Esophagus (tissue), 2 donors: ENCODE data around the gene TMED1. TPM values are rescaled to one million over a fixed set of nuclear protein-coding genes. Genes with fewer than 3 reads are reported as not detected.
"Not testable (repeated sequence)": the region's sequence is repeated elsewhere in the genome, so short reads cannot be mapped to it uniquely, and the experiment has no call there.

Experiments
- H3K27ac ChIP-seq, 2 donors: one replicate each; pipeline ENCODE4 v1.5.1; 2013; ENCODE audit warnings: low read depth in 2 of 2, mild to moderate bottlenecking in 2 of 2, inconsistent platforms in 1 of 2, low read length in 1 of 2, moderate library complexity in 1 of 2
- H3K27me3 ChIP-seq, 2 donors: one replicate each; pipeline ENCODE4 v1.6.1; 2013; ENCODE audit warnings: low read length in 2 of 2, control low read depth in 1 of 2, mild to moderate bottlenecking in 1 of 2; ENCODE audit not compliant: insufficient read depth in 2 of 2, control insufficient read depth in 1 of 2
- H3K36me3 ChIP-seq, 2 donors: one replicate each; pipeline ENCODE4 v1.6.1; 2013; ENCODE audit warnings: low read length in 1 of 2; ENCODE audit not compliant: control insufficient read depth in 2 of 2, insufficient read depth in 2 of 2
- H3K4me1 ChIP-seq, 2 donors: one replicate each; pipeline ENCODE4 v1.6.1; 2013; ENCODE audit warnings: low read length in 1 of 2; ENCODE audit not compliant: control insufficient read depth in 2 of 2, insufficient read depth in 2 of 2
- H3K4me3 ChIP-seq, 2 donors: one replicate each; pipeline ENCODE4 v1.5.1; 2013; ENCODE audit warnings: low read length in 2 of 2, mild to moderate bottlenecking in 2 of 2, low read depth in 1 of 2, moderate library complexity in 1 of 2
- H3K9me3 ChIP-seq, 2 donors: one replicate each; pipeline ENCODE4 v1.6.1; 2013; ENCODE audit warnings: mild to moderate bottlenecking in 2 of 2, low read depth in 1 of 2, low read length in 1 of 2, moderate library complexity in 1 of 2; ENCODE audit not compliant: control insufficient read depth in 2 of 2, insufficient read depth in 1 of 2
- WGBS, 2 donors: extraction: QIAGEN DNeasy Blood & Tissue Kit; methylation state at CpG; one replicate each; pipeline ENCODE4 v1.1.7; 2013; 5-methylcytosine and 5-hydroxymethylcytosine counted together
- polyA plus RNA-seq, 2 donors: library from polyadenylated mRNA; stranded (reverse); fragments of 200-250 nt; gene quantifications; one replicate each; pipeline ENCODE4 v1.2.3, GENCODE V29; 2013
- donor health status: healthy with polysubstance abuse.
- donor health status: Bipolar disorder and iron deficiency.

TMED1 gene
- polyA plus RNA-seq, 2 donors, result 9.9 to 20.4 TPM

DNA sequence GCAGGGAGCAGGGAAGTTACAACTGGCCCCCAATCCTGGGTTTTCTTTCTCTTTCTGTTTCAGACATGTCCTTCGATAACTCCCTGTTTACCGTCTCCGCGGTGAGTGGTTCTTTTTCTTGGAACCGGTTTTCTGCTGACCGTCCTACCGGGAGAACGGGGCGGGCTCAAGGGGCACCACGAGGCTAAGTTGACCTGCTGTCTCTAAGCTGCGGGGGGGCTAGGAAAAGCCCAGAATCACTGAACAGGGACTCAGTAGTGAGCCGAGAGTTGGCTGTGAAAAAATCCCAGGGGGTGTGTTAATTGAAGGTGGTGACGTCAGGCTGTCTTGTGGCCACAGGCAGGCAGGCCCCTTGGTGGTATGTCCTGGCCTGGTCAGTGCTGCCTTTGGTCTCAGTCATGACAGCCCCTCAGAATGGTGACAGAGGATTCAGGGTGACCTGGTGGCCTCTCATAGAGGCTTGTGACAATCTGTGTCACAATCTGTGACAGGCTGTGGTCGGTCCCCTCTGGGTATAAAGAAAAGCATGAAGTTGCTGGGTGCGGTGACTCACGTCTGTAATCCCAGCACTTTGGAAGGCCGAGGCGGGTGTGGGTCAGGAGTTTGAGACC is 27.2 kb upstream of the TMED1 start:
- no peaks in the 10 kb centered on the region for H3K36me3 ChIP-seq
- H3K27ac ChIP-seq, result peak overlapping the region; percentile 32 to 68
- no peak overlapping the region for H3K4me3 ChIP-seq

DNA sequence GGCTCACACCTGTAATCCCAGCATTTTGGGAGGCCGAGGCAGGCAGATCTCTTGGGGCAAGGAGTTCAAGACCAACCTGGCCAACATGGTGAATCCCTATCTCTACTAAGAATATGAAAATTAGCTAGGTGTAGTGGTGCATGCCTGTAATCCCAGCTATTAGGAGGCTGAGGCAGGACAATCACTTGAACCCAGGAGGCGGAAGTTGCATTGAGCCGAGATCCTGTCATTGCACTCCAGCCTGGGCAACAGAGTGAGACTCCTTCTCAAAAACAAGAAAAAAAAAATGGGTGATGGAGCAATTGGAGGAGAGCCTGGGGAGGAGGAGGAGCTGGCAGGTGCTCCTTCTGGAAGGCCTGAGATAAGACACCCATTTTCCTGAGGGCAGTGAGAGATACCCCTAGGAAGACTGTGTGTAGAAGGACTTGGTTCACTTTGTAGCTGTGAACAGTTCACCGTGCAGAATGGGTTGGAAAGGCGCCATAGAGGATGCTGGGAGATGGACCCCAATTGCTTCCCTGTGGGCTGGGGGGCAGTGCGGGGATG is 26.6 kb upstream of the TMED1 start:
- Histone ChIP-seq H3K4me1 (no peaks in the 10 kb centered on the region), H3K27ac (peak overlapping the region in 1 of 2 donors; percentile 68), H3K36me3 (no peaks in the 10 kb centered on the region), H3K27me3 (no peaks in the 10 kb centered on the region), H3K9me3 (no peaks in the 10 kb centered on the region), H3K4me3 (no peak overlapping the region)
- WGBS, 2 donors, result 71 to 81% methylated on average over 6 of the region's 6 CpGs

More for the DNA sequence above, 27.2 kb upstream of the TMED1 start:
- Histone ChIP-seq H3K4me1 (no peaks in the 10 kb centered on the region), H3K27me3 (no peaks in the 10 kb centered on the region), H3K9me3 (no peaks in the 10 kb centered on the region)
- WGBS, 2 donors, result 47 to 53% methylated on average over 18 of the region's 18 CpGs

DNA sequence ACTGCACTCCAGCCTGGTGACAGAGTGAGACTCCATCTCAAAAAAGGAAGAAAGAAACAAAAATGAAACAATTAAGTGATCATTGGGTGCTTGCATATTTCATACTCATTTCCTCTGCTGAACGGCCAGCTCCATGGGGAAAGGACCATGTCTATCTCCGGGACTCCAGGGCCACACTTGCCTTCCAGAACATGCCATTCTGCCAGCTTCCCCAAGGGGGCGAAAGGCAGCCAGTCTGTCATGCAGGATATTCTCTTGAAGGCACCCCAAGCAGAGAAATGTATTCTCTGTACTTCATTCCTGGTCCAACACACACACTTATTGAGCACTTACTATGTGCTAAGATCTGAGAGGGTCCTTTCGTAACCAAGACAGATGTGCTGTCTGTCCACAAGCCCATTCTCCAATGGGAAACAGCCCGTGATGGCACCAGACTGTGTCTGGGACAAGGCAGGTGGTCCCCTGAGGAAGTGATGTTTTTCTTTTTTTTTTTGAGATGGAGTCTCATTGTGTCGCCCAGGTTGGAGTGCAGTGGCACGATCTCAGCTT is 25.2 kb upstream of the TMED1 start:
- Histone ChIP-seq H3K4me1 (no peaks in the 10 kb centered on the region), H3K36me3 (no peaks in the 10 kb centered on the region), H3K27ac (no peak overlapping the region), H3K4me3 (no peak overlapping the region), H3K27me3 (no peaks in the 10 kb centered on the region), H3K9me3 (no peaks in the 10 kb centered on the region)
- 71 to 75% methylated on average over 7 of the region's 7 CpGs for WGBS, 2 donors

DNA sequence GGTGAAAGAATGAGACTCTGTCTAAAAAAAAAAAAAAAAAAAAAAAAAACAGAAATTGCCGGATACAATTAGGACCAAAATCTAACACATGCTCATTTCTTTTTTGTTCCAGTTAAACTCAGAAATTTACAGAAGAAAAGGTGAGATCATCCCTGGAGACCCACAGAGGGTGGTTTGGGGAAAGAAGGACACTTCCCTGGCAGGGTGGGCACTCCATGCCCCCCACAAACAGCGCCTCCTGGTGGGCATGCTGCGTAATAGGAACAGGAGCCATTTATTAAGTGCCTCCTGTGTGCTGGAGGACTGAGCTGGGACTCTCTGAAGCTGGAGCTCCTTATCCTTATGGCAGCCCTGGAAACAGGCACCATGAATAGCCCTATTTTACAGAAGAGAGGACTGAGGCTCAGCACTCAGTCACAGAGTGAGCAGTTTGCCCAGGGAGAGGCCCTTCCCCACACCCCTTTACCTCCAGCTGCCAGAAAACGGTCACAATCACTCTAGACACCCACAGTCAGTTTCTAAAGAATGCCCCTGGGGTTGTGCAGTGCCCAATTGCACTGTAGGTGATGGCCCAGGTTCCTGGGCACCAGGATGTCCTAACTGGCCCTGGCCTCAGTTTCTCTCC is 22.3 kb upstream of the TMED1 start:
- no peaks in the 10 kb centered on the region for H3K9me3 ChIP-seq
- H3K4me1 ChIP-seq, result no peaks in the 10 kb centered on the region
- no peaks in the 10 kb centered on the region for H3K36me3 ChIP-seq
- H3K4me3 ChIP-seq, result no peak overlapping the region
- no peaks in the 10 kb centered on the region for H3K27me3 ChIP-seq
- H3K27ac ChIP-seq, result no peak overlapping the region
- 50 to 59% methylated on average over 4 of the region's 4 CpGs for WGBS, 2 donors

DNA sequence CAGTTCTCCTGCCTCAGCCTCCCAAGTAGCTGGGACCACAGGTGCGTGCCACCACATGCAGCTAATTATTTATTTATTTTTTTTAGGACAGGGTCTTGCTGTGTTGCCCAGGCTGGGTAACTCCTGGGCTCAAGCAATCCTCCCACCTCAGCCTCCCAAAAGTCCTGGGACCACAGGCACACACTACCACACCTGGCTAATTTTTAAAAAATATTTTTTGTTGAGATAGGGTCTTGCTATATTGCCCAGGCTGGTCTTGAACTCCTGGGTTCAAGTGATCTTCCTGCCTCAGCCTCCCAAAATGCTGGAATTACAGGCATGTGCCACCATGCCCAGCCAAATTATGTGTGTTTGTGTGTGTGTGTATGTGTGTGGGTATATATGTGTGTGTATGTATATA is 20.9 kb upstream of the TMED1 start:
- not testable (repeated sequence) for H3K27ac ChIP-seq, H3K9me3 ChIP-seq, H3K4me3 ChIP-seq, H3K27me3 ChIP-seq, H3K4me1 ChIP-seq, H3K36me3 ChIP-seq
- WGBS, 2 donors, result 94% methylated on average over 1 of the region's 1 CpG

DNA sequence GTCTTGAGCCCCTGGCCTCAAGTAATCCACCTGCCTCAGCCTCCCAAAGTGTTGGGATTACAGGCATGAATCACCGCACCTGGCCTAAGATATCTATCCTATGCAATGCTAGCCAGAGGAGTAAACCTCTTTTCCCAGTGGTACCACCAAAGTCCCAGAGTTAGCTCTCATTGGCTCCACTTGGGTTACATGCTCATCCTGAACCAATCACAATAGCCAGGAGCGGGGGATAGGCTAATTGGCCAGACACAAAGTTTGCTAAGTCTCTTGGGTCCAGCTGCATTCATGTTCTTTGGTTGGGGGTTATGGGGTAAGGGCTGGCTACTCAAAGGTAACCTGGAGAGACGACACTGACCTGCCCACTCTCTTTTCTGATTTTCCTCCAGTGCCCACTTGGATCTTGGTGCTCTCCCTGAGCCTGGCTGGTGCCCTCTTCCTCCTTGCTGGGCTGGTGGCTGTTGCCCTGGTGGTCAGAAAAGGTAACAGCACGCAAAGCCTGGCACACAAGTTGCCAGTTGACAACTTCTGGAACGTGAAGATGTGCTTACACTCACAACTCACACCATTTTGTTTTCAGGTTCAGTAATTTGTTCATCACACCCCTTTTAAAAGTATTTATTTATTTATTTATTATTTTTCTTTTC is 20.0 kb upstream of the TMED1 start:
- Histone ChIP-seq H3K4me1 (no peaks in the 10 kb centered on the region), H3K27me3 (no peaks in the 10 kb centered on the region), H3K9me3 (no peaks in the 10 kb centered on the region), H3K4me3 (no peak overlapping the region), H3K36me3 (no peaks in the 10 kb centered on the region), H3K27ac (no peak overlapping the region)
- 68 to 71% methylated on average over 5 of the region's 5 CpGs for WGBS, 2 donors

DNA sequence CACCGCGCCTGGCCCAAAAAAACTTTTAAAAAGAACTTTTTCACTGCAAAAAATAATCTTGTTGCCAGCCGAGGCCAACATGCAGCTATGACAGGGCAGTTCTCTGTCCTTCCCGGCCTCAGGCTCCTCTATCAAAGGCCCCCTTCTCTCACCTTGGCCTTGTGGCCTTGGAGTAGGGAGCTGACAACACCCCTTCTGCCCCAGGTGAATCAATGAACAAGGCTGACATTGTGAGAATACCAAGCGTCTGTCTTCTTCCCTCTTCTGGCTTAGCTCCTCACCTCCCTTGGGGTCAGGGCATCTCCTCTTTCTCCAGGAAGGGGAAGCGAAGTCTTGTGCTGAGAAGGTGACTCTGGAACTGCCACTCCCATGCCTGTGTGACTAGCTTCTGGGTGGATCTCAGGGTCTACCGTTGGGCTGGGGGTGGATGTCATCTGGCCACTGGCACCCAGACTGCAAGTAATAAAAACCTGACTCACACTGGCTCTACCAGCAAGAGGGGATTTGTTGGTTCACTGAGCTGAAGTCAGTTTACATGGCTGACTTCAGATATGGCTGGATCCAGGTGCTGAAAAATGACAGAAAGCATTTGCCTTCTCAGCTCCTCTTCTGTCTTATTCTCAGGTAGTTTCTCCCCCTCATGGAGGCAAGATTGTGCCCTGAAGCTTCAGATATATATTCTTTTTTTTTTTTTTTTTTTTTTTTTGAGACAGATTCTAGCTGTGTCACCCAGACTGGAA is 18.5 kb upstream of the TMED1 start:
- WGBS, 2 donors, result 71 to 76% methylated on average over 7 of the region's 7 CpGs
- no peaks in the 10 kb centered on the region for H3K9me3 ChIP-seq

DNA sequence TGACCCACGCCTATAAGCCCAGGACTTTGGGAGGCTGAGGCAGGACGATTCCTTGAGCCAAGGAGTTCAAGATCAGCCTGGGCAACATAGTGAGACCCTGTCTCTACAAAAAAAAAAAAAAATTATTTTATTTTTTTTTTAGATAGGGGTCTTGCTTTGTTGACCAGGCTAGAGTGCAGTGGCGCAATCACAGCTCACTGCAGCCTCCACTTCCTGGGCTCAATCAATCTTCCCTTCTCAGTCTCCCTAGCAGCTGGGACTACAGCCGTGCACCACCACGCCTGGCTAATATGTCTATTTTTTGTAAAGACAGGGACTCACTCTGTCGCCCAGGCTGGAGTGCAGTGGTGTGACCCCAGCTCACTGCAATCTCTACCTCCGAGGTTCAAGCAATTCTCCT is 16.9 kb upstream of the TMED1 start:
- Histone ChIP-seq H3K4me1 (no peaks in the 10 kb centered on the region), H3K27me3 (no peaks in the 10 kb centered on the region), H3K9me3 (no peaks in the 10 kb centered on the region), H3K27ac (no peak overlapping the region), H3K4me3 (no peak overlapping the region), H3K36me3 (no peaks in the 10 kb centered on the region)
- WGBS, 2 donors, result 76 to 78% methylated on average over 7 of the region's 7 CpGs

More for the DNA sequence above, 18.5 kb upstream of the TMED1 start:
- Histone ChIP-seq H3K4me3 (no peak overlapping the region), H3K36me3 (no peaks in the 10 kb centered on the region), H3K27ac (peak overlapping the region in 1 of 2 donors; percentile 45), H3K27me3 (no peaks in the 10 kb centered on the region), H3K4me1 (no peaks in the 10 kb centered on the region)

DNA sequence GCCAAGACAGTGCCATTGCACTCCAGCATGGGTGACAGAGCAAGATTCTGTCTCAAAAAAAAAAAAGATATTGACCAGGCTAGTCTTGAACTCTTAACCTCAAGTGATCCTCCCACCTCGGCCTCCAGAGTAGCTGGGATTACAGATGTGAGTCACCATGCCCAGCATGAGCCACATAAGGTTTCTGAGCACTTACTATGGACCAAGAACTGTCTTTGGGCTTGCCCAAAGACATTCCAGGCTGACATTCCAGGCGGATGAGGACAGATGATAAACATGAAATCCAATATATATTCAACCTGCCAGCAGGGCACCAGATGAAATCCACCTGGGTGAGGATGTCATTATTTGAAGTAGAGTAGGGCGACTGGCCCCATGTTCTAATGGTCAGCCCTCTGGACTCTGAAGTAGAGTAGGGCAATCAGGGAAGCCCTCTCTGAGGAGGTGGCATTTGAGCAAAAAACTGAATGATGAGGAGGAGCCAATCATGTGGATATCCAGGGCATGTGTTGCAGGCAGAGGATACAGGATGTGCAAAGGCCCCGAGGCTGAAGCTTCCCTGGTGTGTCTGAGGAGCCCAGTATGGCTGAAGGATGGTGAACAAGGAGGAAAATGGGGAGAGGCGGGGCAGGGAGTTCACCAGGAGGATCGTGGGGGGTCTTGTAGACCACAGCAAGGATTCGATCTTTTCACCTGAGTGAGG is 16.2 kb upstream of the TMED1 start:
- Histone ChIP-seq H3K4me3 (no peak overlapping the region), H3K27me3 (no peaks in the 10 kb centered on the region), H3K9me3 (no peaks in the 10 kb centered on the region), H3K27ac (no peak overlapping the region), H3K4me1 (no peaks in the 10 kb centered on the region), H3K36me3 (no peaks in the 10 kb centered on the region)
- WGBS, 2 donors, result 76 to 81% methylated on average over 7 of the region's 7 CpGs
